Smooth muscle cell of the brain vasculature (primary cell): ENCODE results near the gene HOXA7.

Source experiments
- DNase-seq: peaks from one replicate; pipeline ENCODE4 v3.0.0-alpha.2; 2012; ENCODE audit warnings: low read depth, low spot score

HOXA7 gene

DNA sequence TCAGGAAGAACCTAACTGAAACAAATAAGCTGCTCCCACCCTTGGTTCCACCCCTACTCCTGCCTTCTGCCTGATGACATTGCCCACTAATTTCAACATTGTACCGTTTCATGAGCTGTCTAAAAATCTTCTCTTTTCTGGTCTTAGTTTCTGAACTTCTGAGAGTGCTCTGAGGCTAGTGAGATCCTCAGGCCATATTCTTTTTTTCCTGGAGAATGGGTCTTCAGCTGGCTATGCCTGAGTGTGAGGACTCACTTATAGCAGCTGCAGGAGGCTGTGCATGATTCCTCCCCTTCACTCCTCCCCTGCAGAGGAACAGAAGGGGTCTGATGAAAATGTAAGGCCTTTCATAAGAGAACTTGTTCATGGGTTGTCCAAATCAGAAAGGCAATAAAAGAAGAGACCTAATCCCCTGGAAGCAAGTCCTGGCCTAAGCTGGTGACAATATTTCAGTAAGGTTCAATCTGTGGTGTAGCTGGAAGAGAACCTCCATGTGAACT lies 37.0 kb downstream of the HOXA7 start:
- no peak for DNase-seq

GRCh38 chr7:27118580-27118979 lies 37.9 kb downstream of the HOXA7 start:
- DNase-seq, result no peak

DNA sequence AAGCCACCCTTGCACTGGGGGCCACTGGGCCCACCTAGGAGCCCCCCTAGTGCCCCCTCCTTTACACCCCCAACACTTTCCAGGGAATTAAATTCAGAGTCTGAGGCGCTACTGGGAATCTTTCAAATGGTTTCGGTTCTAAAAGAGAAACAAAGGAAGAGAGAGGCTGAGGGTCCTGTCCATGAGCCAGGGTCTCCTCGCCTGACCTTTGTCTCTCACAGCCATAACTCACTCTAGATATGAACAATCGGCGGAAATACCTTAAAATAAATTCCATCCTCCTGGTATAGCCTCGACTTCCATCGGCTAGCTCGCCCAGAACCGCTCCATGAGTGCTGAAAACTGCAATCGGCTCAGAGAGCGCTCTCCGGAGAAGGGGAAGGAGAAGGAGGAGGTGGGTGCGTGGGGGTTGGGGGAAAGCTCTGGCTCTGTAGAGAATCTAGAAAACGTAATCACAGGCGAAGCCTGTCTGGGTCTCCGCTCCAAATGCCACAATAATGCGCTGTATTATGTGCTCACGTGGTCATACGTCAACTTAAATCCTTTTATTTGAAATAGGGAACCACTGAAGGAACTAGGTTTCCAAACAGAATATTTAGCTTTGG lies 38.5 kb downstream of the HOXA7 start:
- no peak for DNase-seq

GRCh38 chr7:27116962-27117886 lies 39.3 kb downstream of the HOXA7 start:
- no peak for DNase-seq

DNA sequence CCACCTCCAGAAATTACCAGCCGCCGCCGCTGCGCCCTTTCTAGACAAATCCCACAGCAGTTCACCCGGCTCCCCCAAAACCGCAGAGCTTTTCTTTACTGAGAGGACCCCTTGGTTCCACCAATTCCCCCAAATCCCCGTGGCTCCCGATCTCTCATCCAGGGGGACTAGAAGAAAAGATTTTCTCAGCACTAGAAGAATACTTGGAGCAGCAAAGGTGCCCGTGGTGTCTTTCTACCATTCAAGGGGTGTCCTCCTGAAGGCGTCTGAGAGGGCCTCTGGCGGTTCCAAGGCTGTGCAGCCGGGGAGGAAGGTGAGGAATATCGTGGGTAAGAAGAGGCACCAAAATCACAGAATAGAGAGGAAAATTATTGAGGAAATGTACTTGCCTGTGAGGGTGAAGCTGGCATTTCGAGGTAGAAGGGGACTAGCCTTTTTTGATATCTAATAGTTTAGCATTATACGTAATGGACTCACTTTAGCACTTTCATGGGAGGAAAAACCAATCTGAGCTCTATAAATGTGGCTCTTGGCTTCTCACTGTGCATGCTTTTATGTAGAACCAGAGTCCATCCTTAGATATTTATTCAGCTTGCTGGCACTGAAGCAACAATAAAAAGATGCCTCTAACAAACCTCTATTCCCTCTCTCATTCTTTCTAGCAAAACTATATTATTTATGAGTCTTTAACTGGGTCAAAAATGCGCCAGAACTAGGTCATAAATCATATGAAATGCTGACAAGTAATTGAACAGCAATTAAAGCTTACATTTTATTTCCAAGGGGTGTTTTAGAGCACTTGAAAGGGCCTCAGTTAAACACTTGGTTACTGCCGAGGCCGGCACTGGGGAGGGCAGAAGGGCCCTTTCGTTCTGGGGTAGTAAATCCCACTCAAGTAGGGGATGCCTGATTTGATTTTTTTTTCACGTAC lies 40.2 kb downstream of the HOXA7 start:
- no peak for DNase-seq

DNA sequence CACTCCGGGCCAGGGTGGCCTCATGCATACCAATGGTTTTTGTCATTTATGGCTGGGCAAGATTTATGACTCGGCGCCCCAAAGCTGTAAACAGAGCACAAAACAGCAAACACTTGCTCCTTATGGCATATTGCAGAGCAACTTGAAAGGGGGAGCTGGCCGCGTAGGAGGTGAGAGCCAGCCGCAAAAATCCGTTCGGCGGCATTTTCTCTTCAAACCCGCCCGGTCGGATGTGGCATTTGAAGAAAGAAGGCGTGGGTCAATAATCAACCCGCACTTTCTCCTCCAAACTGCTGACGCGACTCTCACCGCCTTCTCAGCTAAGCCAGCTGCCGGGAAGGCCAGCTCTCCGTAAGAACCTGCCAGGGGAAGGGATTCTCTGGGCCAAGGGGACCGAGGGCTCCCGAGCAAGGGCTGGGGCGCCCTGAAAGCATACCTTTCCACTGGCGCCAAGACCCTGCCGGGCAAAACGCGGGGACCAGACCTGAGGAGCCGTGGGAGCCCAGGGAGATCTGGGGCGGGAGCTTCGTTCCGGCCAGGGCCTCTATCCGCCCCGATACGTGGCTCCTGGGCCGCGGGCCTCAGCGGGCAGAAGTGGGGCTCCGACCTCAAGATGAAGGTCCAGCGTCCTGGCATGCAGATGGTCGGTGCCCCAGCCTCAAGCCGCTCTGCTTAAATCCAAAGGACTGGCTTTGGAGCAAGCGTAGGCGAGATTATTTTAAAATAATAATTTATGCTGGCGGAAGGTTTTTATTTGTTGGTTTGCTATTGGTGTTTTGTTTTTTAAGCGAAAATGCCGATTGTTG lies 41.1 kb downstream of the HOXA7 start:
- DNase-seq, result no peak

DNA sequence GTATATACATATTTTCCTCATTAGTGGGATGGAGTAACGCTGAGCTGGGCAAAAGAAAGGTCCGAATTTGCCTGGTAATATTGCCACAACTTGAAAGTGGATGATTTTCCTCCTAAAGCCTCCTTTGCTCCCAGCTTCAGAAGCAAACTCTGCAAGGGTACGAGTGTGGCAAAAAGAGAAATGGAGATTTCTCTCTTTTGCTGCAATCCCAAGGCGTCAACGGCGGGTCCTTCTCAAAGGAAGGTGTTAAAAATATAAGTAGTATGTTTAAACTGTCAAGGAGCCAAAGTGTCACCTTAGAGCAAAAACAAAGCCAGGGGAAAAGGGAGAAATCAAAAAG lies 41.6 kb downstream of the HOXA7 start:
- no peak for DNase-seq

DNA sequence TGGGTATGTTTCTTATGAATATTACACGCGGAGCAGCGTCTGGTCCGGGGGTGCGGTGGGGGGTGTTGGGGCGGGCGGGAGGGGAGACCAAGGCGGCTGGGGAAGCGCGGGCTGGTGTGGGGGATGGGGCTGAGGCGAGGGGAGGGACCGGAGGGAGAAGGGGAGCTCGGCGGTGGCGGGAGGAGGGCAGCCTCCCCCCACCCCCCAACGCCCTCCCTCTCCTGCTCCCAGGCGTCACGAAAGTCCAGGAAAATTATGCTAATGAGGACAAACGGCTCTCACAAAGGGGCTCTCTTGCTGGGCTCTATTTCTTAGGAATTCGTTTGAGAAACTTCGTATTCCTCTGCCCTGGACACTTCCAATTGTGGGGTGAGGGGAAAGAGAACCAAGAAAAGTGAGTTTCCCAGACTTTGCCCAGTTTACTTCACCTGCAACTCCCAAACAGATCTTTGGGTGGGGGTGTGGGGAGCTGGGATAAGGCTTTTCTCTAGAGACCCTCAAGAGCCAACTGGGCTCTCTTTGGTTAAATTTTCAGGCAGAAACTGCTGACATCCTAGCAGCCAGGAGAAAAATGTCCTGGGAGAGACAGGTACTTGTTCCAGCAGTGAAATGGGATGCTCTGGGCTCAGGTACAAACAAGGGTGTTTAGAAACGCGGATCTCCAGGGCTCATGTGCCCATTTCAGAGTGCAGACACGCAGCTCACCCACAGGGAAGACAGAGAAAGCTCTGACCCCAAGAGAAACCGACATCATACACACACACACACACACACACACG lies 42.3 kb downstream of the HOXA7 start:
- DNase-seq, result no peak

GRCh38 chr7:27112955-27113949 lies 43.2 kb downstream of the HOXA7 start:
- DNase-seq, result no peak

DNA sequence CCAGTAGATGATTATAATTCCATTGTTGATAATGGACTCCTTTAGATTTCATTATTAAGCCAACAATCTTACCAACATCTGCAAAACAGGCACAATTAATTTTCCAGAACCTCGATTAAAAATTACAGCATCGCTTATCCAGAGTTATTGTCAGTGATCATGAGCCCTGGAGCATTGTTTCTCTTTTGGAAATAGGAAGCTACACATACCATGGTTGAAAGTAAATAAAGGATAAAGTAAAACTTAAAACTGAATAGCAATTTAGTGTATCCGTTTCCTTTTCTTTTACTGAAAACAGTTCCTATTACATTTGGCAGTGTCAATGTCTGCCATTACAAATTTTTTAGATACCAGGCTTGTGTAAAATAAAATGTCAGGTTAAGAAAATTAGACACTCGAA lies 44.1 kb downstream of the HOXA7 start:
- DNase-seq, result no peak

- no peak for DNase-seq
Observed at GRCh38 chr7:27111751-27112277, 44.7 kb downstream of the HOXA7 start.

DNA sequence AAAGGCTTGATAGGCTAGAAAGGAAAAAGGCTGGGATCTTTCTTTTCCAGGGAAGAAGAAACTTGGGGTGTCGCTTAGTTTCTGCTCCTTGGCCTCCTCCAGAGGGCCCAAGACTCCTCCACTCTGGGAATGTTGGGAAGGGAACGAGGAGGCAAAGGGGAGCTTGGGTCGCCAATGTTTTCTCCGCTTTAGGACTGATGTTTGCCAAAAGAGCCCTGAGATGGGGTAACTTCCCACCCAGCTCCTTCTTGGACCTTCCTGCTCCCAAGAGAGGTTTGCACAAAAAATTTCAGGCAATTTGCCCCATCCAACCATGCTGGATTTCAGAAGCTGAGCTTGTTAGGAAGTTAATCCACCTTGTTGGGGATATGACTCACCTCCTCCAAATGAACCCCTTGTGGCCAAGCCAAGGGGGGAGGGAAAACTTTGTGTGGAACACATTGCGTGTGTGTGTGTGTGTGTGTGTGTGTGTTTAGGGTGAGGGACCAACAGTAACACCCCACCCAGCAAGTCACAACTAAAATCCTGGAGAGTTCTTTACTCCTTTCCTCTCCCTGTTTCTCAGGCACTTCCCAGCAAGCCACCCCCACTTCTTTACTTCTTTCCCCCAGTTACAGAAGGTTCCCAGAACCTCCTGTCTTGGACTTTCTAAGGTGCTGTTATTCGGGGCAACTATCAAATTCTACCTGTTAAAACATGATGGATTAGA lies 45.3 kb downstream of the HOXA7 start:
- no peak for DNase-seq

- DNase-seq, result no peak
Observed at GRCh38 chr7:27110186-27111031, 46.1 kb downstream of the HOXA7 start.

DNA sequence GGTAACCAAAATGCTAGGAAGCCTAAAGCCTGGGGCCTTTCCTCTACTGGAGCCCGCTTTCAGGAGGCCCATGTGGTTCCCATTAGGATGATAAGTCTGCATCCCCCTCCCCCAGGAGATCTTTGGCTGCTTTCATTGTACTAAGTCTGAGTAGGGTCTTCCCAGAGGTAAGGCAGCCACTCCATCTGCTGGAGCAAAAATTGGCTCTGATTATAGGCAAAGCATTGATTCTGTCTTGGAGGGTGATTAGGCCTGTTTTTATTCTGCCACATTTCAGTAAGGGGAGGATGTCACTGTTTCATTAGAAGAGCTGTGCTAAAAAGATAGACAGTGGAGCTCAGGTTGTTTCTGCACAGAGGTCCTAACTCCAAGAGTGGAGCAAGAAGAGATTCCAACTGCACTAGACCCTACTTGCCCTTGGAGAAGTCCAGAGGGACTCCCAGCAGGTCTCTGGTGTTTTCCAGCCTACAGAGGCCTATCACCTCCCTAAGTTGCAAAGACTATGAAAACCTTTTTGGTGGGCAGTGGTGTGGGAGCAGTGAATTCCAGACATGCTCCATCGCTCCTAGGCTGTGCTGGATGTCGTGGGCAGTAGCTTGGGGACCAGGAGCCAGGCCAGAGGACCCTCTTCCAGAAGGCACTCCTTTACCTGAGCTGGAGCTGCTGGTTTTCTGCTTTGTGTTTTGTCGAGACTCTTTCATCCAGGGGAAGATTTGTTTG lies 46.8 kb downstream of the HOXA7 start:
- no peak for DNase-seq

DNA sequence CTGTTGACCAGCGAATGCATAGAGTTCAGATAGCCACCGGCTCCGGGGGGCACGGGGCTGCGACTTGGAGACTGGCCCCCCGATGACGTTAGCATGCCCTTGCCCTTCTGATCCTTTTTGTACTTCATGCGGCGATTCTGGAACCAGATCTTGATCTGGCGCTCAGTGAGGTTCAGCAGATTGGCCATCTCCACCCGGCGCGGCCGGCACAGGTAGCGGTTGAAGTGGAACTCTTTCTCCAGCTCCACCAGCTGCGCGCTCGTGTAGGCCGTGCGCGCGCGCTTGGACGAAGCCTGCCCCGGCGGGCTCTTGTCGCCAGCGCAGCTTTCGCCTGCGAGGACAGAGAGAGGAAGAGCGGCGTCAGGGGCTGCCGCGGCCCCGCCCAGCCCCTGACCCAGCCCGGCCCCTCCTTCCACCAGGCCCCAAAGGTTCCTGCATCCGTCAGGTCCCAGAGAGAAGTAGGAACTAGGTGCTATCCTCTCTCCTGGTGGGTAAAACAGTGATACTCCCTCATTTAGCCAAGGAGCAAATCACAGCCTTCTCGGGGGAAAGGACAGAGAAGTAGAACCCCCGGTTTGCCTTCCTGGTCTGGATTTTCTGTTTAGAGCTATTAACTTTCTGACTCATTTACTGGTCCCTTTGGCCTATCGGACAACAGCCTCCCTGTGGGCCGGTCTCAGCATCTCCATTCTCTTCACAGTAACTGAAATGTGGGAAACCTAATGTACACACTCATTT lies 47.9 kb downstream of the HOXA7 start:
- DNase-seq, result no peak
